Mucosa of descending colon (tissue), 3 donors: ENCODE results near the gene LZTS2. TPM values are rescaled to one million over a fixed set of nuclear protein-coding genes. Genes with fewer than 3 reads are reported as not detected.

Experiments
- ATAC-seq: fragments of 200-7000 bp; cut with Tn5 transposase; one replicate; pipeline ENCODE4 v1.9.1; 2020; ENCODE audit warnings: mild to moderate bottlenecking, moderate library complexity
- DNase-seq, 3 donors: peaks; one replicate each; pipeline ENCODE4 v3.0.0-alpha.2; 2020
- H3K36me3 ChIP-seq: fragments of 200-600 bp; one replicate; pipeline ENCODE4 v1.8.0; 2021; ENCODE audit warnings: low read depth, mild to moderate bottlenecking
- H3K4me1 ChIP-seq: fragments of 200-600 bp; one replicate; pipeline ENCODE4 v1.8.0; 2021; ENCODE audit warnings: low read depth, mild to moderate bottlenecking
- H3K4me3 ChIP-seq: fragments of 200-600 bp; one replicate; pipeline ENCODE4 v1.8.0; 2021; ENCODE audit warnings: mild to moderate bottlenecking
- H3K9me3 ChIP-seq: fragments of 200-600 bp; one replicate; pipeline ENCODE4 v1.8.0; 2021; ENCODE audit warnings: mild to moderate bottlenecking
- CTCF ChIP-seq: fragments of 200-600 bp; IDR thresholded peaks from one replicate; pipeline ENCODE4 v1.8.0; 2022; ENCODE audit warnings: antibody characterized with exemption, mild to moderate bottlenecking
- intact Hi-C, 2 donors: fragments of 100-400 bp; cut with DNase I in 1 of 2; cut with micrococcal nuclease in 1 of 2; formaldehyde crosslinking; loops; one replicate each; pipeline versions ENCODE4 v1.11.0 to v1.11.1; 2022; cut with DNase I, micrococcal nuclease
- total RNA-seq, 3 donors: library from RNA; stranded (reverse); fragmentation: NEBNext Ultra II Directional in 2 of 3; extraction: Animal tissue kit (Norgen Biotek cat#: 25700) in 2 of 3; gene quantifications; one replicate each; pipeline versions ENCODE4 v1.2.1 to v1.2.4, GENCODE V29; 2021 to 2023
- donor health status: DM: no; HTN: no; CAD: no; lungs with moderate emphysema.
- donor health status: DM: no; HTN: no; CAD: no.
- donor health status: DM: no; HTN: yes; CAD: no.

LZTS2 gene
- total RNA-seq, 3 donors from 2014 or later, result 26.0 to 82.1 (median 31.5) TPM

GRCh38 chr10:101035916-101036702 is 36.5 kb downstream of the LZTS2 start:
- peaks cover 21% of the 10 kb centered on the region for H3K4me1 ChIP-seq
- ATAC-seq (no peak), DNase-seq (peak in 1 of 3 donors; percentile 37)
- intact Hi-C loops, result no loop called here
- no peak for TF ChIP-seq CTCF
- H3K9me3 ChIP-seq, result no peaks in the 10 kb centered on the region
- no peaks in the 10 kb centered on the region for H3K36me3 ChIP-seq
- no peak overlapping the region for H3K4me3 ChIP-seq

- H3K9me3 ChIP-seq, result no peaks in the 10 kb centered on the region
- H3K4me3 ChIP-seq, result no peak overlapping the region
- H3K4me1 ChIP-seq, result peaks cover 23% of the 10 kb centered on the region
- TF ChIP-seq CTCF, result no peak
- DNase-seq, result peak in 1 of 3 donors; percentile 32
- H3K36me3 ChIP-seq, result no peaks in the 10 kb centered on the region
- no peak for ATAC-seq
- intact Hi-C loops, result no loop called here
Observed at GRCh38 chr10:101036726-101037125, 37.1 kb downstream of the LZTS2 start.

GRCh38 chr10:101038484-101038883 is 38.9 kb downstream of the LZTS2 start:
- ATAC-seq, result no peak
- H3K9me3 ChIP-seq, result no peaks in the 10 kb centered on the region
- peaks cover 20% of the 10 kb centered on the region for H3K4me1 ChIP-seq
- TF ChIP-seq CTCF, result no peak
- no peak overlapping the region for H3K4me3 ChIP-seq
- intact Hi-C loops, result no loop called here
- peak in 1 of 3 donors; percentile 38 for DNase-seq
- no peaks in the 10 kb centered on the region for H3K36me3 ChIP-seq

GRCh38 chr10:101040061-101040460 is 40.5 kb downstream of the LZTS2 start:
- intact Hi-C loops, result no loop called here
- H3K36me3 ChIP-seq, result no peaks in the 10 kb centered on the region
- DNase-seq, result no peak
- H3K4me1 ChIP-seq, result peaks cover 26% of the 10 kb centered on the region
- no peak overlapping the region for H3K4me3 ChIP-seq
- H3K9me3 ChIP-seq, result no peaks in the 10 kb centered on the region
- no peak for TF ChIP-seq CTCF
- no peak for ATAC-seq

- no peak overlapping the region for H3K4me3 ChIP-seq
- no peak for TF ChIP-seq CTCF
- no peaks in the 10 kb centered on the region for H3K36me3 ChIP-seq
- intact Hi-C loops, result no loop called here
- DNase-seq (peak in 1 of 3 donors; percentile 36), ATAC-seq (no peak)
- H3K9me3 ChIP-seq, result no peaks in the 10 kb centered on the region
- peaks cover 26% of the 10 kb centered on the region for H3K4me1 ChIP-seq
Observed at GRCh38 chr10:101040851-101041250, 41.2 kb downstream of the LZTS2 start.
